Measurements from ENCODE around the gene ITPR3.

DNA sequence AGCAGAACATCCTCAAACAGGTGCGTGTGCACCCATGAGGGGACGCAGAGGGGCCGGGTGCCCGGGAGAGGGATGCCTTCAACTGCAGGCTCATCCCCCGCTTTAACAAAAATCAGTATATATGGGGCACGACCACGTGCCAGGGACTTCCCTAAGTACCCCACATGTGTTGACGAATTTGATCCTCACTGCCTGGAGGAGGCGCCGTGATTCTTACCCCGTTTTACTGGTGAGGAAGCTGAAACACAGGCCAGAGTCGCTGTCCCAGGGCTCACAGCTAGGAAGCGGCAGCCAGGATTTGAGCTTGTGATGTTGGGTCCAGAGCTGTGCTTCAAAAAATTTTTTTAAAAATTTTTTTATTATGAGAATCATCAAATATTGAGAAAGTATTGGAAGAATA, 44.8 kb downstream of the ITPR3 start:
- TF ChIP-seq MYNN (CRISPR knock-in tag; IDR thresholded peaks at IDR 0.05; ENCODE audit: low read depth) = no peak
- TF ChIP-seq POLR2A (IDR thresholded peaks at IDR 0.05; ENCODE audit: insufficient read depth in 1 of 2, low read depth in 2 of 2, low read length in 2 of 2) = no peak
- TF ChIP-seq ZNF607 (CRISPR knock-in tag; IDR thresholded peaks at IDR 0.05; ENCODE audit: borderline replicate concordance) = no peak
- TF ChIP-seq, protein P1, sequence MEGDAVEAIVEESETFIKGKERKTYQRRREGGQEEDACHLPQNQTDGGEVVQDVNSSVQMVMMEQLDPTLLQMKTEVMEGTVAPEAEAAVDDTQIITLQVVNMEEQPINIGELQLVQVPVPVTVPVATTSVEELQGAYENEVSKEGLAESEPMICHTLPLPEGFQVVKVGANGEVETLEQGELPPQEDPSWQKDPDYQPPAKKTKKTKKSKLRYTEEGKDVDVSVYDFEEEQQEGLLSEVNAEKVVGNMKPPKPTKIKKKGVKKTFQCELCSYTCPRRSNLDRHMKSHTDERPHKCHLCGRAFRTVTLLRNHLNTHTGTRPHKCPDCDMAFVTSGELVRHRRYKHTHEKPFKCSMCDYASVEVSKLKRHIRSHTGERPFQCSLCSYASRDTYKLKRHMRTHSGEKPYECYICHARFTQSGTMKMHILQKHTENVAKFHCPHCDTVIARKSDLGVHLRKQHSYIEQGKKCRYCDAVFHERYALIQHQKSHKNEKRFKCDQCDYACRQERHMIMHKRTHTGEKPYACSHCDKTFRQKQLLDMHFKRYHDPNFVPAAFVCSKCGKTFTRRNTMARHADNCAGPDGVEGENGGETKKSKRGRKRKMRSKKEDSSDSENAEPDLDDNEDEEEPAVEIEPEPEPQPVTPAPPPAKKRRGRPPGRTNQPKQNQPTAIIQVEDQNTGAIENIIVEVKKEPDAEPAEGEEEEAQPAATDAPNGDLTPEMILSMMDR (CRISPR knock-in tag; IDR thresholded peaks at IDR 0.05) = no peak
- TF ChIP-seq, protein P2, sequence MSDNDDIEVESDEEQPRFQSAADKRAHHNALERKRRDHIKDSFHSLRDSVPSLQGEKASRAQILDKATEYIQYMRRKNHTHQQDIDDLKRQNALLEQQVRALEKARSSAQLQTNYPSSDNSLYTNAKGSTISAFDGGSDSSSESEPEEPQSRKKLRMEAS (IDR thresholded peaks at IDR 0.05) = no peak
- TF ChIP-seq ZFP36L1 (CRISPR knock-in tag; IDR thresholded peaks at IDR 0.05) = no peak
- TF ChIP-seq ZBTB8A (CRISPR knock-in tag; IDR thresholded peaks at IDR 0.05; ENCODE audit: borderline replicate concordance, low read depth) = no peak
- TF ChIP-seq, protein P3, sequence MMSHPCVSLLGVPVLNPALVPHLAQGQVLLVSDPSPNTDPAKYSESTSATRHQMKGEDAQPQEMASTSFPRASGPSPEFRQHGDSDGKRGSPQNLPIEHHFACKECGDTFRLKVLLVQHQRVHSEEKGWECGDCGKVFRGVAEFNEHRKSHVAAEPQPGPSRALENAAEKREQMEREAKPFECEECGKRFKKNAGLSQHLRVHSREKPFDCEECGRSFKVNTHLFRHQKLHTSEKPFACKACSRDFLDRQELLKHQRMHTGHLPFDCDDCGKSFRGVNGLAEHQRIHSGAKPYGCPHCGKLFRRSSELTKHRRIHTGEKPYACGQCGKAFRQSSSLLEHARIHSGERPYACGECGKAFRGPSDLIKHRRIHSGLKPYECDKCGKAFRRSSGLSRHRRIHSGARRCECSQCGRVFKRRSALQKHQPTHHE (CRISPR knock-in tag; IDR thresholded peaks at IDR 0.05; ENCODE audit: borderline replicate concordance) = no peak
- no peak for TF ChIP-seq HOXA5 (CRISPR knock-in tag; IDR thresholded peaks at IDR 0.05)

Data from HepG2 (cell line).